Uterus (tissue), 2 donors: ENCODE measurements around the gene LYSMD2.

Experiments
- POLR2A ChIP-seq, 2 donors: fragments of 450-650 bp; IDR thresholded peaks; one replicate each; pipeline ENCODE4 v1.6.1; 2016; ENCODE audit warnings: antibody characterized with exemption in 2 of 2, mild to moderate bottlenecking in 1 of 2, moderate library complexity in 1 of 2
- TF ChIP-seq, protein P1 (sequence below), 4 experiments: fragments of 200-600 bp in 2 of 4; fragments of 450-650 bp in 2 of 4; sonication (generic) in 2 of 4; IDR thresholded peaks; one replicate each; pipeline ENCODE4 v1.5.1; 2016 to 2019; ENCODE audit warnings: antibody characterized with exemption in 4 of 4, mild to moderate bottlenecking in 2 of 4, moderate library complexity in 1 of 4

DNA sequence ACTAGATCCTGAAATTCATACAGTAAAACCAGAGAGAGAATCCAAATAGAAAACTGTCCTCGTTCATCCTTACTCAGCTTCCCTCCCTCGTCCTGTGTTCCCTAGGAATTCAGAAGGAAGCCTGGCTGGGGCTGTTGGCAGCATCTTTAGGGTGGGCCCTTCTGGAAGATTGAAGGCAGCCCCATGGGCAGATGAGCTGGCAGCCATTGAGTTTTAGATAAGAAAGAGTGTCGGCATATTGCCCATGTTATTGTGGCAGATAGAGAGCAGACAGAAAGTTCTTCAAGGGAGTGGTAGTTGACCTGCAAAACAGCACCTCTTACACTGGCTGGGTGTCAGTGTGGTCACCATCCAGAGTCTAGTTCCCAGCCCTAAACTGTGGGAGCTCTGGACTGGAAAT, 37.5 kb upstream of the LYSMD2 start:
- TF ChIP-seq, protein P1, sequence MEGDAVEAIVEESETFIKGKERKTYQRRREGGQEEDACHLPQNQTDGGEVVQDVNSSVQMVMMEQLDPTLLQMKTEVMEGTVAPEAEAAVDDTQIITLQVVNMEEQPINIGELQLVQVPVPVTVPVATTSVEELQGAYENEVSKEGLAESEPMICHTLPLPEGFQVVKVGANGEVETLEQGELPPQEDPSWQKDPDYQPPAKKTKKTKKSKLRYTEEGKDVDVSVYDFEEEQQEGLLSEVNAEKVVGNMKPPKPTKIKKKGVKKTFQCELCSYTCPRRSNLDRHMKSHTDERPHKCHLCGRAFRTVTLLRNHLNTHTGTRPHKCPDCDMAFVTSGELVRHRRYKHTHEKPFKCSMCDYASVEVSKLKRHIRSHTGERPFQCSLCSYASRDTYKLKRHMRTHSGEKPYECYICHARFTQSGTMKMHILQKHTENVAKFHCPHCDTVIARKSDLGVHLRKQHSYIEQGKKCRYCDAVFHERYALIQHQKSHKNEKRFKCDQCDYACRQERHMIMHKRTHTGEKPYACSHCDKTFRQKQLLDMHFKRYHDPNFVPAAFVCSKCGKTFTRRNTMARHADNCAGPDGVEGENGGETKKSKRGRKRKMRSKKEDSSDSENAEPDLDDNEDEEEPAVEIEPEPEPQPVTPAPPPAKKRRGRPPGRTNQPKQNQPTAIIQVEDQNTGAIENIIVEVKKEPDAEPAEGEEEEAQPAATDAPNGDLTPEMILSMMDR (IDR thresholded peaks at IDR 0.05), result no peak
- TF ChIP-seq POLR2A (IDR thresholded peaks at IDR 0.05), result no peak
